SK-N-SH (cell line): ENCODE data around the gene ZNF621. TPM values are rescaled to one million over a fixed set of nuclear protein-coding genes. Genes with fewer than 3 reads are reported as not detected.

Experiments used
- CTCF ChIA-PET: fragments of 300-600, 350-600 bp; formaldehyde crosslinking; extraction: SDS; loops from one replicate; lab custom pipeline; 2021; lab: Yijun Ruan, JAX
- POLR2A ChIA-PET: fragments of 350-600 bp; sonication (Branson Sonifier 250); formaldehyde crosslinking; extraction: SDS; loops from one replicate; lab custom pipeline; 2020; ENCODE audit warnings: antibody characterized with exemption, inconsistent platforms; lab: Yijun Ruan, JAX
- DNase-seq: peaks from one replicate; pipeline ENCODE4 v3.0.0; 2012
- H2AFZ ChIP-seq: fragments of 200-600 bp; sonication (generic); 2 replicates; pipeline ENCODE4 v1.8.1; 2016; ENCODE audit warnings: antibody characterized with exemption, mild to moderate bottlenecking, low read depth
- H3F3A ChIP-seq: fragments of 200-600 bp; sonication (generic); replicated peaks from 2 replicates; pipeline ENCODE3; 2016; ENCODE audit warnings: antibody characterized with exemption, mild to moderate bottlenecking; ENCODE audit not compliant: insufficient read depth
- H3K27ac ChIP-seq, 2 experiments: fragments of 200-500 bp in 1 of 2; fragments of 200-600 bp in 1 of 2; sonication (Bioruptor generic) in 1 of 2; sonication (generic), shearing (Covaris generic) in 1 of 2; 2 replicates each; pipeline versions ENCODE4 v1.5.1 to v1.6.1; 2014 to 2016; ENCODE audit warnings: low read depth in 2 of 2, inconsistent platforms in 1 of 2, low read length in 1 of 2, mild to moderate bottlenecking in 1 of 2, mixed read lengths in 1 of 2
- H3K27me3 ChIP-seq: fragments of 200-600 bp; sonication (generic), shearing (Covaris generic); 2 replicates; pipeline ENCODE4 v1.6.1; 2016; ENCODE audit warnings: mixed run types; ENCODE audit not compliant: insufficient read depth
- H3K36me3 ChIP-seq, 2 experiments: fragments of 200-500 bp in 1 of 2; fragments of 200-600 bp in 1 of 2; sonication (Bioruptor generic) in 1 of 2; sonication (generic) in 1 of 2; replicated peaks in 1 of 2; 2 replicates each; pipeline versions ENCODE3 to v1.5.1; 2014 to 2016; ENCODE audit warnings: low read length in 1 of 2, mild to moderate bottlenecking in 1 of 2; ENCODE audit not compliant: insufficient read depth in 2 of 2, control insufficient read depth in 1 of 2
- H3K4me1 ChIP-seq, 2 experiments: fragments of 200-500 bp in 1 of 2; fragments of 200-600 bp in 1 of 2; sonication (Bioruptor generic) in 1 of 2; sonication (generic), shearing (Covaris generic) in 1 of 2; 2 replicates each; pipeline versions ENCODE4 v1.5.1 to v1.6.1; 2014 to 2016; ENCODE audit warnings: low read depth in 1 of 2, low read length in 1 of 2, mixed run types in 1 of 2; ENCODE audit not compliant: insufficient read depth in 2 of 2, control insufficient read depth in 1 of 2
- H3K4me2 ChIP-seq: fragments of 200-600 bp; sonication (generic), shearing (Covaris generic); 2 replicates; pipeline ENCODE4 v1.6.1; 2017; ENCODE audit warnings: mixed run types
- H3K4me3 ChIP-seq, 2 experiments: fragments of 200-500 bp in 1 of 2; fragments of 200-600 bp in 1 of 2; sonication (Bioruptor generic) in 1 of 2; sonication (generic), shearing (Covaris generic) in 1 of 2; 2 replicates each; pipeline versions ENCODE4 v1.5.1 to v1.8.1; 2014 to 2016; ENCODE audit warnings: low read depth in 2 of 2, inconsistent platforms in 1 of 2, low read length in 1 of 2, mild to moderate bottlenecking in 1 of 2, mixed read lengths in 1 of 2, moderate library complexity in 1 of 2
- H3K79me2 ChIP-seq: fragments of 200-600 bp; sonication (generic); 2 replicates; pipeline ENCODE4 v1.8.1; 2017; ENCODE audit warnings: mild to moderate bottlenecking; ENCODE audit not compliant: insufficient read depth
- H3K9ac ChIP-seq: fragments of 200-600 bp; sonication (generic); 2 replicates; pipeline ENCODE4 v1.6.1; 2017; ENCODE audit warnings: mixed run types
- H3K9me2 ChIP-seq: fragments of 200-600 bp; sonication (generic); 2 replicates; pipeline ENCODE4 v1.6.1; 2017; ENCODE audit warnings: mixed run types
- H3K9me3 ChIP-seq: fragments of 200-600 bp; sonication (generic); 2 replicates; pipeline ENCODE4 v1.6.1; 2017; ENCODE audit warnings: mixed run types, mild to moderate bottlenecking, moderate library complexity
- H4K20me1 ChIP-seq: fragments of 200-600 bp; sonication (generic); 2 replicates; pipeline ENCODE4 v1.6.1; 2017; ENCODE audit warnings: mild to moderate bottlenecking, mixed run types; ENCODE audit not compliant: insufficient read depth
- CHD2 ChIP-seq: fragments of 150-350 bp; IDR thresholded peaks from 2 replicates; pipeline ENCODE4 v1.6.1; 2018; ENCODE audit warnings: low read length; ENCODE audit not compliant: partially characterized antibody
- FOSL2 ChIP-seq: IDR thresholded peaks from 2 replicates; pipeline ENCODE4 v1.4.0; 2012; ENCODE audit warnings: low read depth, mild to moderate bottlenecking, moderate library complexity, borderline replicate concordance
- FOXJ3 ChIP-seq: sonication (generic); formaldehyde crosslinking; IDR thresholded peaks from 2 replicates; pipeline ENCODE4 v1.5.1; 2020; ENCODE audit warnings: mild to moderate bottlenecking, missing genetic modification reagents
- GABPA ChIP-seq: IDR thresholded peaks from 2 replicates; pipeline ENCODE4 v1.4.0; 2012; ENCODE audit warnings: low read depth, mild to moderate bottlenecking
- IRF3 ChIP-seq: fragments of 150-350 bp; IDR thresholded peaks from 2 replicates; pipeline ENCODE4 v1.6.1; 2016; ENCODE audit warnings: mild to moderate bottlenecking, low read depth, low read length
- JUND ChIP-seq: IDR thresholded peaks from 2 replicates; pipeline ENCODE4 v1.4.0; 2012
- MAX ChIP-seq: IDR thresholded peaks from 2 replicates; pipeline ENCODE4 v1.4.0; 2012; ENCODE audit warnings: low read depth
- NFIC ChIP-seq: IDR thresholded peaks from 2 replicates; pipeline ENCODE4 v1.4.0; 2012; ENCODE audit warnings: borderline replicate concordance
- RAD21 ChIP-seq: IDR thresholded peaks from 2 replicates; pipeline ENCODE4 v1.6.1; 2012; ENCODE audit warnings: mild to moderate bottlenecking, low read length
- REST ChIP-seq: IDR thresholded peaks from 2 replicates; pipeline ENCODE4 v1.6.1; 2012; ENCODE audit warnings: mild to moderate bottlenecking, low read depth, low read length, moderate library complexity
- RFX5 ChIP-seq: IDR thresholded peaks from 2 replicates; pipeline ENCODE4 v1.6.1; 2012; ENCODE audit warnings: mild to moderate bottlenecking, improper control_type of control experiment, low read length
- RXRA ChIP-seq: IDR thresholded peaks from 2 replicates; pipeline ENCODE4 v1.4.0; 2012; ENCODE audit warnings: low read depth, mild to moderate bottlenecking, borderline replicate concordance
- TCF12 ChIP-seq: IDR thresholded peaks from 2 replicates; pipeline ENCODE4 v1.4.0; 2012
- TEAD4 ChIP-seq: IDR thresholded peaks from 2 replicates; pipeline ENCODE4 v1.4.0; 2012; ENCODE audit warnings: mild to moderate bottlenecking, borderline replicate concordance; ENCODE audit not compliant: insufficient read depth
- YY1 ChIP-seq: IDR thresholded peaks from 2 replicates; pipeline ENCODE4 v1.4.0; 2012; ENCODE audit warnings: low read depth, mild to moderate bottlenecking
- WGBS: methylation state at CpG from one replicate; pipeline ENCODE4 v1.1.6; 2017; ENCODE audit warnings: low lambda C conversion rate; 5-methylcytosine and 5-hydroxymethylcytosine counted together
- polyA plus RNA-seq, 3 experiments: library from polyadenylated mRNA; depleted of rRNA; stranded (reverse); fragments of >200 nt; gene quantifications; 2 replicates each; pipeline ENCODE4 v1.2.3, GENCODE V29; 2012
- TF ChIP-seq, protein P1 (sequence below): fragments of 200-600 bp; sonication (generic); IDR thresholded peaks from 2 replicates; pipeline ENCODE4 v1.6.1; 2017; ENCODE audit warnings: antibody characterized with exemption, mild to moderate bottlenecking, moderate library complexity
- TF ChIP-seq, protein P2 (sequence below): IDR thresholded peaks from 2 replicates; pipeline ENCODE4 v1.4.0; 2012; ENCODE audit warnings: low read depth, borderline replicate concordance

ZNF621 gene
- polyA plus RNA-seq, 1 of the 3 experiments (the other 2 are of a cell fraction): 10.3 TPM

- no peaks in the 10 kb centered on the region for H4K20me1 ChIP-seq
- no peaks in the 10 kb centered on the region for H3K79me2 ChIP-seq
- no peak overlapping the region for H3K4me2 ChIP-seq
- H3K4me1 ChIP-seq: peaks cover 2 to 8% of the 10 kb centered on the region in 2 experiments
- 75% methylated on average over 2 of the region's 2 CpGs for WGBS
- CTCF ChIA-PET: interaction anchor here (0.9 kb wide), 1 partner anchor 1373 kb away, joined by 3 read pairs; no protein-coding TSS in a partner anchor
- no peaks in the 10 kb centered on the region for H3K27me3 ChIP-seq
- H3K9ac ChIP-seq: no peak overlapping the region
- H3F3A ChIP-seq: peaks cover 5% of the 10 kb centered on the region
- H2AFZ ChIP-seq: no peak overlapping the region
- no peaks in the 10 kb centered on the region for H3K9me3 ChIP-seq
- no peaks in the 10 kb centered on the region for H3K9me2 ChIP-seq
- H3K4me3 ChIP-seq: no peak overlapping the region
- H3K27ac ChIP-seq: no peak overlapping the region
- no peak for DNase-seq
- TF ChIP-seq RFX5: no peak
- TF ChIP-seq REST: no peak
- TF ChIP-seq, all 33 proteins: peak for 0
- H3K36me3 ChIP-seq: no peaks in the 10 kb centered on the region
- POLR2A ChIA-PET: no interaction called here
Observed at GRCh38 chr3:40502034-40502433, 22.7 kb upstream of the ZNF621 start.

DNA sequence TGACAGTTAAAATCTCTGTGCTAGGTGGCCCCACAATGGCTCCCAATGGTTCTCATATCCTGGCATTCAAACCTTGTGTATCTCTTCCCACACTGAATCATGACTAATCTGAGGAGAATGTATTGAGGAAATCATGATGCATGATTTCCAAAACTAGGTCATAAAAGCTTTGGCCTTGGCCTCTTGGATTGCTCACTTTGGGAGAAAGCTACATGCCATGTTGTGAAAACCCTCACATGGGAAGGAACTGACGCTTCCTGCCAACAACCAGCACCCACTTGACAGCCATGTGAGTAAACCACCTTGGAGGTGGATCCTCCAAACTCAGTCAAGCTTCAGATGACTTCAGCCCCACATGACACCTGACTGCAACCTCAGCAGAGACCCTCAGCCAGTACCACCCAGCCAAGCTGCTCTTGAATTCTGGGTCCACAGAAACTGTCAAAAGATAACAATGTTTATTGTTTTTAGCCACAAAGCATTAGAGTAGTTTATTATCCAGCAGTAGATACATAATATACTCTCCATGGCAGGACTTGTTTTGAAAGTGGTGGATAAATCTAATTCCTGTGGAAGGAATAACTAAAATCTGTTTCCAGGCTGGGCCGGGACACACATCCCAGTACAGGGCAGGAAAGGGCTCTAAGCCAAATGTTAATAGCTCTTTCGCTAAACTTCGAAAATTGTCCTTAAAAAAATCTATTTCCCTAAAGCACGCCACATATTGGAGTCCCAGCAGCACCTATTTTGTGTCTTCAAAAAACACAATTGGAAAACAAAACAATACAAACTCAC is 19.9 kb upstream of the ZNF621 start:
- CTCF ChIA-PET: interaction anchor here (1.1 to 3.0 kb wide), 11 partner anchors 9 to 178 kb away, joined by 3 to 14 read pairs (median 6); partner anchors contain the start of genes ZNF619 and ZNF621
- peak overlapping the region; percentile 70; the same call in 1 of the 2 replicates for H3K9ac ChIP-seq
- no peak for DNase-seq
- H3K27me3 ChIP-seq: no peaks in the 10 kb centered on the region
- H3K27ac ChIP-seq: peak overlapping the region in 1 of 2 experiments; percentile 82; a peak in 2 of 4 replicates
- H3K79me2 ChIP-seq: no peaks in the 10 kb centered on the region
- H2AFZ ChIP-seq: no peak overlapping the region
- H4K20me1 ChIP-seq: no peaks in the 10 kb centered on the region
- POLR2A ChIA-PET: interaction anchor here (1.2 to 2.3 kb wide), 5 partner anchors 10 to 694 kb away, joined by 3 to 45 read pairs (median 12); partner anchors contain the start of genes CTNNB1, RPL14, ZNF619 and ZNF621
- H3K4me1 ChIP-seq: peaks cover 2 to 8% of the 10 kb centered on the region in 2 experiments
- no peak overlapping the region for H3K4me3 ChIP-seq
- H3K36me3 ChIP-seq: peaks cover 0 to 2% of the 10 kb centered on the region in 2 experiments
- peaks cover 5% of the 10 kb centered on the region for H3F3A ChIP-seq
- 86% methylated on average over 5 of the region's 5 CpGs for WGBS
- peak overlapping the region; percentile 74 for H3K4me2 ChIP-seq
- no peaks in the 10 kb centered on the region for H3K9me3 ChIP-seq
- no peaks in the 10 kb centered on the region for H3K9me2 ChIP-seq
- TF ChIP-seq FOSL2: peak; percentile 84
- no peak for TF ChIP-seq GABPA
- TF ChIP-seq, protein P1, sequence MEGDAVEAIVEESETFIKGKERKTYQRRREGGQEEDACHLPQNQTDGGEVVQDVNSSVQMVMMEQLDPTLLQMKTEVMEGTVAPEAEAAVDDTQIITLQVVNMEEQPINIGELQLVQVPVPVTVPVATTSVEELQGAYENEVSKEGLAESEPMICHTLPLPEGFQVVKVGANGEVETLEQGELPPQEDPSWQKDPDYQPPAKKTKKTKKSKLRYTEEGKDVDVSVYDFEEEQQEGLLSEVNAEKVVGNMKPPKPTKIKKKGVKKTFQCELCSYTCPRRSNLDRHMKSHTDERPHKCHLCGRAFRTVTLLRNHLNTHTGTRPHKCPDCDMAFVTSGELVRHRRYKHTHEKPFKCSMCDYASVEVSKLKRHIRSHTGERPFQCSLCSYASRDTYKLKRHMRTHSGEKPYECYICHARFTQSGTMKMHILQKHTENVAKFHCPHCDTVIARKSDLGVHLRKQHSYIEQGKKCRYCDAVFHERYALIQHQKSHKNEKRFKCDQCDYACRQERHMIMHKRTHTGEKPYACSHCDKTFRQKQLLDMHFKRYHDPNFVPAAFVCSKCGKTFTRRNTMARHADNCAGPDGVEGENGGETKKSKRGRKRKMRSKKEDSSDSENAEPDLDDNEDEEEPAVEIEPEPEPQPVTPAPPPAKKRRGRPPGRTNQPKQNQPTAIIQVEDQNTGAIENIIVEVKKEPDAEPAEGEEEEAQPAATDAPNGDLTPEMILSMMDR: no peak
- TF ChIP-seq MAX: peak; percentile 79
- TF ChIP-seq RAD21: no peak
- TF ChIP-seq IRF3: no peak
- TF ChIP-seq TCF12: peak; percentile 40; the same call in 1 of the 2 replicates
- no peak; the same call in 1 of the 2 replicates for TF ChIP-seq YY1
- 0 out of 2 replicates have a peak, but pooled peaks have one; percentile 34 for TF ChIP-seq RXRA
- TF ChIP-seq CHD2: no peak
- TF ChIP-seq, protein P2, sequence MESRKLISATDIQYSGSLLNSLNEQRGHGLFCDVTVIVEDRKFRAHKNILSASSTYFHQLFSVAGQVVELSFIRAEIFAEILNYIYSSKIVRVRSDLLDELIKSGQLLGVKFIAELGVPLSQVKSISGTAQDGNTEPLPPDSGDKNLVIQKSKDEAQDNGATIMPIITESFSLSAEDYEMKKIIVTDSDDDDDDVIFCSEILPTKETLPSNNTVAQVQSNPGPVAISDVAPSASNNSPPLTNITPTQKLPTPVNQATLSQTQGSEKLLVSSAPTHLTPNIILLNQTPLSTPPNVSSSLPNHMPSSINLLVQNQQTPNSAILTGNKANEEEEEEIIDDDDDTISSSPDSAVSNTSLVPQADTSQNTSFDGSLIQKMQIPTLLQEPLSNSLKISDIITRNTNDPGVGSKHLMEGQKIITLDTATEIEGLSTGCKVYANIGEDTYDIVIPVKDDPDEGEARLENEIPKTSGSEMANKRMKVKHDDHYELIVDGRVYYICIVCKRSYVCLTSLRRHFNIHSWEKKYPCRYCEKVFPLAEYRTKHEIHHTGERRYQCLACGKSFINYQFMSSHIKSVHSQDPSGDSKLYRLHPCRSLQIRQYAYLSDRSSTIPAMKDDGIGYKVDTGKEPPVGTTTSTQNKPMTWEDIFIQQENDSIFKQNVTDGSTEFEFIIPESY: no peak
- no peak for TF ChIP-seq NFIC
- TF ChIP-seq FOXJ3 (CRISPR knock-in tag): no peak
- peak; percentile 75 for TF ChIP-seq JUND
- TF ChIP-seq TEAD4: peak; percentile 57; the same call in 1 of the 2 replicates
